ENCODE results near the gene TP53BP1.

The TP53BP1 gene

GRCh38 chr15:43483297-43484128 is 9.4 kb downstream of the TP53BP1 start:
- DNase-seq: no peak

DNA sequence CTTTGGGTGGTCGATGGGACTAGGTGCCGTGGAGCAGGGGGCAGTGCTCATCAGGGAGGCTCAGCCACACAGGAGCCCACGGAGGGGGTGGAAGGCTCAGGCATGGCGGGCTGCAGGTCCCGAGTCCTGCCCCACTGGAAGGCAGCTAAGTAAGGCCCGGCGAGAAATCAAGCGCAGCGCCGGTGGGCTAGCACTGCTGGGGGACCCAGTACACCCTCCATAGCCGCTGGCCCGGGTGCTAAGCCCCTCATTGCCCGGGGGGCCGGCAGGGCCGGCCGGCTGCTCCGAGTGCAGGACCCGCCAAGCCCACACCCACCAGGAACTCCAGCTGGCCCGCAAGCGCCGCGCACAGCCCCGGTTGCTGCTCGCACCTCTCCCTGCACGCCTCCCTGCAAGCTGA is 19.1 kb downstream of the TP53BP1 start:
- no peak for DNase-seq

GRCh38 chr15:43471975-43472374 is 21.0 kb downstream of the TP53BP1 start:
- no peak for DNase-seq

GRCh38 chr15:43469867-43470266 is 23.1 kb downstream of the TP53BP1 start:
- DNase-seq: no peak

DNA sequence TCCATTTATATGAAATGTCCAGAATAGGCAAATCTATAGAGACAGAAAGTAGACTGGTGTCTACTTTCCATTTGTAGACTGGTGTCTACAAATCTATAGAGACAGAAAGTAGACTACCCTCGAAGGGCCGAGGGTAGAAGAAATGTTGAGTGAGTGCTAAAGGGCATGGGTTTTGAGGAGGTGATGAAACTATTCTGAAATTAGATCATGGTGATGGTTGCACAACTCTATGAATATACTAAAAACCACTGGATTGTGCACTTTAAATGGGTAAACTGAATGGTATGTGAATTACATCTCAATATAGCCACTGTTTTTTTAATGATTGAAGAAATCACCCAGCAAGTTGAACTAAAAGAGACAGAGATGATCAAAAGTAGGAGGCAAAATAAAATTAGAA is 27.9 kb downstream of the TP53BP1 start:
- no peak for DNase-seq

DNA sequence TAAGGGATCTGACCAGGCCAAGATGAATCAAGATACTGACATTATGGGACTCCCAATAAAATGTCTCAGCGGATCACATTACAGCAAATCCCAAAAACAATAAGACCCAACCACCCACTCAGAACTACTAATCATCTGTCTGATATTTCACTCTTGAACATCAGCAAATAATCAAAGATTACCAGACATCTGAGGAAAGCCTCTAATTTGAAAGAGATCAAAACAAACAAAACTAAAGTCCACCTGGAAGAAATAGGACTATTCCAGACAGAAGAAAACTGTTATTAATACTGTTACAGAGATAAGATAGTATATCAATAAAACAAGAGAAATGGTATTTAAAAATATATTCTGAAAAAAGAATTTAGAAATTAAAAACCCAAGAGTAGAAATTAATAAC is 29.0 kb downstream of the TP53BP1 start:
- DNase-seq: no peak

- DNase-seq: no peak
Observed at GRCh38 chr15:43463507-43463906, 29.4 kb downstream of the TP53BP1 start.

DNA sequence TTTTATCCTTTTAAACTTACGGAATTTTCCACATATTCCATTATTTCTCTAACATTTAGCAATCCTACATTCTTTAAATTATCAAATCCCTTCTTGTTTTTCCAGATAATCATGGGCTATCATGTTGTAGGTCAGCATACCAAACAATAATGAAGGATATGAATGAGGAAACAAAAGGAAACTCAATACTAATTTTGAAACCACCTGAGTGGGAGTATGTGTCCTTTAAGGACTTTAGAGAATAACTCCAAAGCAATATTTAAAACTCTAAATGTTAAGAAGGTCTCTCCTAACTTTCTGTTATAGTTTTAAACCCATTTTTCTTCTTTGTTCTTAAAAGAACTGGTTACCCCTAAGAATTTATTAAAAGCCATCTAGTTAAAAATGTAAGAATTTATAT is 43.0 kb downstream of the TP53BP1 start:
- DNase-seq: no peak

GRCh38 chr15:43446344-43446743 is 46.6 kb downstream of the TP53BP1 start:
- no peak for DNase-seq

GRCh38 chr15:43441316-43441715 is 51.6 kb downstream of the TP53BP1 start:
- no peak for DNase-seq

- DNase-seq: no peak
Observed at GRCh38 chr15:43440721-43441281, 52.2 kb downstream of the TP53BP1 start.

DNA sequence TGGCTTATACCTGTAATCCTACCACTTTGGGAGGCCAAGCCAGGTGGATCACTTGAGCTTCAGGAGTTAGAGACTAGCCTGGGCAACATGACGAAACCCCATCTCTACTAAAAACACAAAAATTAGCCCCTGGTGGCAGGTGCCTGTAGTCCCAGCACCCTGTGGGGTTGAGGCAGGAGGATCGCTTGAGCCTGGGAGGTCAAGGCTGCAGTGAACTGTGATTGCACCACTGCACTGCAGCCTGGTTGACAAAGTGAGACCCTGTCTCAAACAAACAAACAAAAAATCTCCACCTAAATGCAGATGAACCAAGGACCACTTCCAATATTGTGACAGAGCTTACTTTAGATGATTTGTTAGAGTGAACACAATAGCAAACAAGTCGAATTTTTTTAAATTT is 53.7 kb downstream of the TP53BP1 start:
- DNase-seq: no peak

DNA sequence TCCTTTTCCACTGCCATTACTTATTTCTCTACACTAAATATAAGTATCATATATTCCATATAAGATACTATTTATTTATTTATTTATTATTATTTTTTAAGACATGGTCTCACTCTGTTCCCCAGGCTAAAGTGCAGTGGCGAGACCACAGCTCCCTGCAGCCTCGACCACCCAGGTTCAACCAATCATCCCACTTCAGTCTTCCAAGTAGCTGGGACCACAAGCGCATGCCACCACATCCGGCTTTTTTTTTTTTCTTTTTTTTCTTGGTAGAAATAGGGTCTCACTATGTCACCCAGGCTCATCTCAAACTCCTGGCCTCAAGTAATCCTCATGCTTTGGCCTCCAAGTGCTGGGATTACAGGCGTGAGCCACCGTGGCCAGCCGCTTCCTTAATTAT is 56.6 kb downstream of the TP53BP1 start:
- DNase-seq: no peak

- no peak for DNase-seq
Observed at GRCh38 chr15:43434446-43434845, 58.5 kb downstream of the TP53BP1 start.

- DNase-seq: no peak
Observed at GRCh38 chr15:43433661-43434303, 59.2 kb downstream of the TP53BP1 start.

DNA sequence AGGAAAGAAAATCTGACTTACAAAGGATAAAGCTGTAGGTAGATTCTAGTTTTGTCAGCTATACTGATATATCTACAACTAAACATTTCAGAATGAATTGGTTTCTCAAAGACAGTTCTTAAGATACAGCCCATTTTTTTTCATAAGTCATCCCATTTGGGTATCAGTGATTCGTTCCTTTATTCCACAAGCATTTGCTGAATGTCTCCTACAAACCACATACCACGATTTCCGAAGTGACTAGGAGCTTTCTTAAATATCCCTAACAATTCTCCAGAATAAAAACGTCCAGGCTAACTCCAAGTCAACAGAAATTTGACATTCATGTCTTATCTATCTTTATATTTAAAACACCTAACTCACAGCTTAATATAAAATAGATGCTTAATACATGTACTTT is 59.8 kb downstream of the TP53BP1 start:
- DNase-seq: no peak

GRCh38 chr15:43429687-43430086 is 63.3 kb downstream of the TP53BP1 start:
- peak; percentile 38 for DNase-seq

DNA sequence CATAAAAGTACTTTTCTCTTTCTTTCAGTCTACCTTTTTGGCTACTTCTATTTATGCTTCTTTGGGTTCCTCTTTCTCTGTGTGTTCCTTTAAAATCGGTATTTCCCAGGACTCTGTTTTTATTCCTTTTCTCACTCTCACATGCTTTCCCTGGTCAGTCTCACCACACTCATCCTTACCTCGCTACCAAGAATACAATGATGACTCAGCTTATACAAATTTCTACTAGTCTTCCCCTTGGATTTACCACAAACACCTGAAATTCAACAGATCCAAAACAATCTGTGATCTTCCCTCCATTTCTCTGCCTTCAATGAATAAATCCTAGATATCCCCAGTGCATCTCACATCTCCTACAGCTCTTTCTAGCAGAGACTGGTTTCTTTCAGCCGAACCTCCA is 69.2 kb downstream of the TP53BP1 start:
- no peak for DNase-seq

DNA sequence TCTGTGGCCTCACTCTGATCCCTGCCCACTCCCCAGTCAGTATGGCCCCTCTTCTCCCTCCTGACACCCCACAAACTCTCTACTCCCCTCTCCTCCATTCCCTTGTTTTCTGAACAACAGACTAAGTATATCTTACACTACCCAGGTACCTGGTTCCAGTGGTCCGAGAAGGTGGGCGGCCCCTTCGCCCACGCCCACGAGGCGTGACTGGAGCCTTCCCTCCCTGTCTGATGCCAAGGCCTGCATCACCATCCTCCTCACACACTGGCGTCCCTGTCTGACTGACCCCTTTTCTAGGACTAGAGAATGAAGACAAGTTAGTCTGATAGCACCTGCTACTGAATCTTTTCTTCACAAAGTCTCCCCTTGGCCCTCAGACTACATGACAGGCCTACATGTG is 72.1 kb downstream of the TP53BP1 start:
- DNase-seq: no peak

DNA sequence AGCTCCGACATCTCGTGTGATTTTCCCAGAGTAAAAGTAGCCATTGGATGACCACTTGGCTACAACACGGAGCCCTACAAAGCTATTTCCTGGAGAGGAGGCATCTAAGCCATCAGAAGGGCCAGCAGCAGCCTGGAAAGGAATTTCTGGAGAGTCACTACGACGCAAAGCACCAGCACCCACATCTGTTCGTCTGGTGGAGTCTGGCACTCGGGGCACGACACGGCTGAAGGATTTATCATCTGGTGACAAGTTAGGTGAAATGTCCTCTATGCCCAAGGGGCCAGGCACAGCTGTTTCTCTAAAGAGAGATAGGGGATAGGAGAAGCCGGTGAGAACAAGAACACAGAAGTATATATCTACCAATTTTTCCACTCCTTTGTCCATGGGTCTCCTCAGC is 72.5 kb downstream of the TP53BP1 start:
- no peak for DNase-seq

GRCh38 chr15:43414196-43414595 is 78.8 kb downstream of the TP53BP1 start:
- no peak for DNase-seq

- DNase-seq: no peak
Observed at GRCh38 chr15:43412096-43412495, 80.9 kb downstream of the TP53BP1 start.

DNA sequence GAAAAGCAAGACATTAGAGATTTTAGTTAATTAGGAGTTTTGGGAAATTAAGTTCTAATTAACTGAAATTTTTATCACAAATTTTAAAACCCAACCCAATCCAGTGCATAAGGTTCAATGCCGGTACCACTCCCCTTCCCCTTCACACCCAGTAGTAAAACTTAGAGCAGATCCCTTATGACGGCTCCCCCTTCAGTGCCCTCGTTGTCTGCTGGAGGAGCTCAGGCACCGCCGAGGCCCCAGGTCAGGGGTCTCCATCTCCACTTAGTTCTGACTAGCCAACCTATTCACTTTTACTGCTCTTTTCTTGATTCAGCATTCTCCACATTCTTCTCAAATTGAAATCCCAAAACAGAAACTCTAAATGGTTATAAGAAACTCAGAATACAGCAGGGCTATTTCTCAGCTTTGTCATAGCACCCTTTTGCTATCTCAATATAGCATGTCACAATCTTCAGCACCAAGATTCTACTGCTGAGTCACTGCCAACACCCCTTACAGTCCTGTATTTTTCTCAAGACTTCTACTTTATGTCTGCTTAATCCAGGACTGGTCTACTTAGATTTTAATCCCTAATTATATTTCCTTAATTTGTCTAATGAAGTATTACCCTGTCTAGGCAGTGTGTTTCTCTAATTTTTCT is 82.3 kb downstream of the TP53BP1 start:
- DNase-seq: no peak

GRCh38 chr15:43408789-43409188 is 84.2 kb downstream of the TP53BP1 start:
- no peak for DNase-seq

All from NCI-H2029 treated with DMSO at 0.1 percent for 48 hours (cell line).